ENCODE measurements around the gene KIF1B. TPM values are rescaled to one million over a fixed set of nuclear protein-coding genes. Genes with fewer than 3 reads are reported as not detected.

Gene KIF1B
- total RNA-seq, 2 experiments from 2014 or later, result 7.9 to 9.7 TPM

DNA sequence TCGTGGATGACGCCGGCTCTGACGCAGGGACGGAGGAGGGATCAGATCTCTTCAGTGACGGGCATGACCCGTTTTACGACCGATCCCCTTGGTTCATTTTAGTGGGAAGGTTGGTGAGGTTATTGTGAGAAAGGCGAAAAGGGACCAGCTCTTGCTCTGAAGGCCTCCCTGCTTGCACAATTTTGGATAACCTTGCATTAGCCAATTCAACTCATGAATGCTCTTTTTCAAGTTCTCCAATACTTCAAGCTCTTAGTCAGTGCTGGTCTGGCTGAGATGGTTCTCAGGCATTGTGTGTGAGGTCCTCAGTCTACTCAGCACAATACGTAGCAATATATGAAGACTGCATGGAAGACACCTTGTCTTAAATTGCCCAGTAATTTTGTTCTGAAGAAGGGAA, 115.9 kb downstream of the KIF1B start:
- Histone ChIP-seq H3K4me3 (ENCODE audit: low read length) (no peak overlapping the region), H3K36me3 (ENCODE audit: insufficient read depth, low read length) (peaks cover 10% of the 10 kb centered on the region), H3K27me3 (ENCODE audit: control insufficient read depth in 1 of 2, insufficient read depth in 2 of 2, low read length in 2 of 2) (no peaks in the 10 kb centered on the region), H3K9me3 (ENCODE audit: control insufficient read depth in 1 of 2, insufficient read depth in 1 of 2, low read length in 2 of 2) (no peaks in the 10 kb centered on the region), H3K27ac (ENCODE audit: low read depth in 1 of 2, low read length in 2 of 2) (no peak overlapping the region), H3K4me1 (ENCODE audit: insufficient read depth, low read length) (no peaks in the 10 kb centered on the region)
- Mint-ChIP-seq H3K4me1 (ENCODE audit: low read depth) (no peaks in the 10 kb centered on the region), H3K27me3 (no peaks in the 10 kb centered on the region), H3K27ac (no peak overlapping the region), H3K9me3 (no peaks in the 10 kb centered on the region), H3K36me3 (ENCODE audit: low read depth) (peaks cover 35% of the 10 kb centered on the region), H3K4me3 (no peak overlapping the region)
- no peak for DNase-seq
- no peak for ATAC-seq (ENCODE audit: poor library complexity)
- TF ChIP-seq, protein P1, sequence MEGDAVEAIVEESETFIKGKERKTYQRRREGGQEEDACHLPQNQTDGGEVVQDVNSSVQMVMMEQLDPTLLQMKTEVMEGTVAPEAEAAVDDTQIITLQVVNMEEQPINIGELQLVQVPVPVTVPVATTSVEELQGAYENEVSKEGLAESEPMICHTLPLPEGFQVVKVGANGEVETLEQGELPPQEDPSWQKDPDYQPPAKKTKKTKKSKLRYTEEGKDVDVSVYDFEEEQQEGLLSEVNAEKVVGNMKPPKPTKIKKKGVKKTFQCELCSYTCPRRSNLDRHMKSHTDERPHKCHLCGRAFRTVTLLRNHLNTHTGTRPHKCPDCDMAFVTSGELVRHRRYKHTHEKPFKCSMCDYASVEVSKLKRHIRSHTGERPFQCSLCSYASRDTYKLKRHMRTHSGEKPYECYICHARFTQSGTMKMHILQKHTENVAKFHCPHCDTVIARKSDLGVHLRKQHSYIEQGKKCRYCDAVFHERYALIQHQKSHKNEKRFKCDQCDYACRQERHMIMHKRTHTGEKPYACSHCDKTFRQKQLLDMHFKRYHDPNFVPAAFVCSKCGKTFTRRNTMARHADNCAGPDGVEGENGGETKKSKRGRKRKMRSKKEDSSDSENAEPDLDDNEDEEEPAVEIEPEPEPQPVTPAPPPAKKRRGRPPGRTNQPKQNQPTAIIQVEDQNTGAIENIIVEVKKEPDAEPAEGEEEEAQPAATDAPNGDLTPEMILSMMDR (IDR thresholded peaks at IDR 0.05), result no peak
- intact Hi-C loops (cut with DNase I, micrococcal nuclease), result no loop called here
- CTCF ChIA-PET, result no interaction called here
- POLR2A ChIA-PET, result no interaction called here

DNA sequence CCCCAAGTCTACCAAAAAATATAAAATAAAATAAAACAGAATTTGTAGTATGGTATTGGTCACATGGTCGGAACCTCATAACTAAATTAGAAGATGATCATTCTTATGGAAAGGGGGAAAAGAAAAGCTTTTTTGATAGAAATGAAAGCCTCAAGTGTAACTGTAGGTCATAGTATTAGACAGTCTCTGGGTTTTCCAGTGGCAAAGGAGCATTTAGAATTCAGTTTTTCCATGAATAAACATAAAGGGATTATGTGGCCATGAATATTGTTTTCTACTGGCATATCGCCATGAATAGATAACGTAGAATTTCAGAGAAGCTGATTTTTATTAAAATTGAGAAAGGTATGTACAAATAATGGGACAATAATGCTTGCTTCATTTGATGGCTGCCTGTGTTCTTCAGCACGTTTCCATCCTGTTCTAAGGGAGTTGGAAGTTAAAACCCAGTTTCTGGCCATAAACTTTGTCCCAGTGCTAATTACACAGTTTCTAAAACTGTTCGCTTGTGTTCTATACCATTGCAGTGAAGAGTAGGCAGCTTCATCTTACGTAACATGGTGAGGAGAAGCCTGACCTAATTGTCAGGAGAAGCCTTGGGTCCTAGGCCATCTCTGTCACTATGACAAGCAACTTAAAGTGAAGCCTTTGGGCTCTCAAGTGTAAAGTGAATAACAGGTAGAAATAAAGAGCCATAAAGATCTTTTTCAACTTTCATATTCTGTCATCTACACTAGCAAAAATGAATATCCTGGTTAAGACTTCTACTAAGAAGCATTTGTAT, 118.0 kb downstream of the KIF1B start:
- intact Hi-C loops (cut with DNase I, micrococcal nuclease), result no loop called here
- DNase-seq (no peak), ATAC-seq (ENCODE audit: poor library complexity) (no peak)
- H3K27ac ChIP-seq (ENCODE audit: low read depth in 1 of 2, low read length in 2 of 2), result no peak overlapping the region
- H3K4me1 ChIP-seq (ENCODE audit: insufficient read depth, low read length), result no peaks in the 10 kb centered on the region
- peaks cover 35% of the 10 kb centered on the region for H3K36me3 Mint-ChIP-seq (ENCODE audit: low read depth)
- no peak overlapping the region for H3K4me3 ChIP-seq (ENCODE audit: low read length)
- peaks cover 2% of the 10 kb centered on the region for H3K36me3 ChIP-seq (ENCODE audit: insufficient read depth, low read length)
- POLR2A ChIA-PET, result no interaction called here
- no peak overlapping the region for H3K4me3 Mint-ChIP-seq
- H3K9me3 Mint-ChIP-seq, result no peaks in the 10 kb centered on the region
- TF ChIP-seq, protein P1 (IDR thresholded peaks at IDR 0.05), result no peak
- no peaks in the 10 kb centered on the region for H3K27me3 ChIP-seq (ENCODE audit: control insufficient read depth in 1 of 2, insufficient read depth in 2 of 2, low read length in 2 of 2)
- no peak overlapping the region for H3K27ac Mint-ChIP-seq
- CTCF ChIA-PET, result no interaction called here
- H3K27me3 Mint-ChIP-seq, result no peaks in the 10 kb centered on the region
- no peaks in the 10 kb centered on the region for H3K9me3 ChIP-seq (ENCODE audit: control insufficient read depth in 1 of 2, insufficient read depth in 1 of 2, low read length in 2 of 2)
- H3K4me1 Mint-ChIP-seq (ENCODE audit: low read depth), result no peaks in the 10 kb centered on the region

DNA sequence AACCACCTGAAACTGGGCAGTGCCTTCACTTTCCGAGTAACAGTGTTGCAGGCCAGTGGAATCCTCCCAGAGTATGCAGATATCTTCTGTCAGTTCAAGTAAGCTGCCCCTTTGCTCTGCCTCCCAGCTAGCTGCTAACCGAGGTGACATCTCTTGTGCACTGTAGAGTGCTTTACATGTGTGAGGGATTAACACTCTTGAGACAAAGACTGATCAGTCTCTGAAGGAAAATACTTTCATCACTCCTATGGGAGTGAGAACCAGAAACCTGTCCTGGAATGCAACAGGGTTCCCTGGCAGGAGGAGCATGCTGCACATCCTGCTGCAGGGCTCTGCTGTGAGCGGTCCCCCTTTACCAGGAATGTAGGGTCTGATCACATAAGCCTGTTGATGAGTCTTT, 127.1 kb downstream of the KIF1B start:
- no peak for ATAC-seq (ENCODE audit: poor library complexity)
- Histone ChIP-seq H3K4me1 (ENCODE audit: insufficient read depth, low read length) (no peaks in the 10 kb centered on the region), H3K27ac (ENCODE audit: low read depth in 1 of 2, low read length in 2 of 2) (no peak overlapping the region), H3K27me3 (ENCODE audit: control insufficient read depth in 1 of 2, insufficient read depth in 2 of 2, low read length in 2 of 2) (no peaks in the 10 kb centered on the region), H3K9me3 (ENCODE audit: control insufficient read depth in 1 of 2, insufficient read depth in 1 of 2, low read length in 2 of 2) (no peaks in the 10 kb centered on the region), H3K4me3 (ENCODE audit: low read length) (no peak overlapping the region), H3K36me3 (ENCODE audit: insufficient read depth, low read length) (peaks cover 30% of the 10 kb centered on the region)
- no peaks in the 10 kb centered on the region for H3K27me3 Mint-ChIP-seq
- TF ChIP-seq, protein P1 (IDR thresholded peaks at IDR 0.05), result no peak
- POLR2A ChIA-PET, result no interaction called here
- intact Hi-C loops (cut with DNase I, micrococcal nuclease), result loop anchor here in 1 of 2 experiments (5.0 kb wide), 1 partner anchor 125 kb away; the partner anchor contains the start of gene KIF1B
- H3K27ac Mint-ChIP-seq, result no peak overlapping the region
- H3K4me3 Mint-ChIP-seq, result no peak overlapping the region
- no peak for DNase-seq
- no peaks in the 10 kb centered on the region for H3K9me3 Mint-ChIP-seq
- CTCF ChIA-PET, result interaction anchor here (1.0 kb wide), 1 partner anchor 128 kb away, joined by 3 read pairs; no protein-coding TSS in a partner anchor
- peaks cover 78% of the 10 kb centered on the region for H3K36me3 Mint-ChIP-seq (ENCODE audit: low read depth)
- no peaks in the 10 kb centered on the region for H3K4me1 Mint-ChIP-seq (ENCODE audit: low read depth)
